HG02678 (cell line): Measurements from ENCODE around the gene LIN28A.

Source experiments
- ATAC-seq: cut with Tn5 transposase; IDR thresholded peaks from one replicate; pipeline ENCODE4 v1.9.1; 2021; ENCODE audit warnings: mild to moderate bottlenecking, moderate library complexity; ENCODE audit not compliant: unreplicated experiment

Gene LIN28A

DNA sequence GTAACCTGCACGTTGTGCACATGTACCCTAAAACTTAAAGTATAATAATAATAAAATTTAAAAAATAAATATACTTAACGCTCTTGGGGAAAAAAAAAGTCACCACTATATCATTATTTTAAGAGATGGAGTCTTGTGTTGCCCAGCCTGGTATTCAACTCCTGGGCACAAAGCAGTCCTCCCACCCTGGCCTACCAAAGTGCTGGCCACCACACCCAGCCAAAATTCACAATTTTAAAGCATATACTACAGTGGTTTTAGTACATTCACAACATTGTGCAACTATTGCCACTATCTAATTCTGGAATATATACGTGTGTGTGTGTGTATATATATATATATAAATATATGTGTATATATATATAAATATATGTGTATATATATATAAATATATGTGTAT, 67.5 kb downstream of the LIN28A start:
- ATAC-seq, result no peak

DNA sequence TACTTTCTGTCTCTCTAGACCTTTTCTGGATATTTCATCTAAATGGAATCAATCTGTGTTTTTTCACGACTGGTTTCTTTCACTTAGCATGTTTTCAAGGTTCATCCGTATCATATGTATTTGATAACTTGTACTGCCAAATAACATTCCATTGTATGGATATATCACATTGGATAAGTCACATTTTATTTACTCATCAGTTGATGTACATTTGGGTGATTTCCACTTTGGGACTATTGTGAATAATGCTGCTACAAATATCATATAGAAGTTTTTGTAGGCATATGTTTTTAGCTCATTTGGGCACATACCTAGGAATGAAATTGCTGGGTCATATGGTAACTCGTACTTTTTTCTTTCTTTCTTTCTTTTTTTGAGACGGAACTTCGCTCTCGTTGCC, 68.4 kb downstream of the LIN28A start:
- ATAC-seq, result no peak
